ENCODE results near the gene TMEM87B.

DNA sequence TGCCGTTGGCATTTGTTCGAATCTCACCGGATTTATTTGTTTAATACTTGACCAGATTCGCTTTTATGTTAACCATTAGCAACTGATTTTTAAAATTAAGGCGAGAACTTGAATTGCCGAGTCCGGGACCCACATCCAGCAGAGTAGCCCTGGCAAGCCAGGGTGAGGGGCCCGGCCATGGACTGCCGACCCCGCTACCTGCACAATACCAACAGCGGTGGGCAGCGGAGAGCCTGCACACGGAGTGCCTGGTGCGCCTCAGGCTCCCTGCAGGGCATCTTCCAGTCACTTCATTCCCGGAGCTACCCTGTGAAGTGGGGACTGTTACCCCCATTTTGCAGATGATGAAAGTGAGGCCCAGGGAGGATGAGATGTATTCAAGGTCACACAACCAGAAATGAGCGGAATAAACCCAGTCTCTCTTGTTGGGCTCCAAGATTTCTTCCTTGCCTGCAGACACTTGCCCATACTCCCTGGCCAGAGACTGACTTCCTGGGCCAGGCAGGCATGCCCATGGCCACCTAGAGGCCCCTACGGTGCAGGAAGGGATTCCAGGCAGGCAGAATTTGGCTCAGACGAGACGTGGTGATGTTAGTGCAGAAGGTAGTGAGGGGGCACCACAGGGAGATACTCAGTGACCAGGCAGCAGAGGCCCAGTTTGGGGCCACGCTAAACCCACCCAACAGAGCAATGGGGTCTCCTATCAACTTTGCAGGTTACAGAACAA, 86.0 kb downstream of the TMEM87B start:
- TF ChIP-seq CTCF (conservative IDR thresholded peaks at IDR 0.05) (no peak), EZH2 (IDR thresholded peaks at IDR 0.05; ENCODE audit: low read depth) (no peak)

Measured in PC-9 (cell line).